Kidney epithelial cell (primary cell): ENCODE results near the gene PTGER3. TPM values are rescaled to one million over a fixed set of nuclear protein-coding genes. Genes with fewer than 3 reads are reported as not detected.
"Not testable (repeated sequence)": the region's sequence is repeated elsewhere in the genome, so short reads cannot be mapped to it uniquely, and the experiment has no call there.

ENCODE experiments used
- DNase-seq: peaks from one replicate; pipeline ENCODE4 v3.0.0-alpha.2; 2010; ENCODE audit warnings: low read depth
- H3K27me3 ChIP-seq: 2 replicates; pipeline ENCODE4 v1.6.0; 2011; ENCODE audit warnings: low read length; ENCODE audit not compliant: control insufficient read depth, insufficient read depth
- H3K36me3 ChIP-seq: 2 replicates; pipeline ENCODE4 v1.5.1; 2011; ENCODE audit warnings: low read length; ENCODE audit not compliant: control insufficient read depth, insufficient read depth
- H3K4me3 ChIP-seq: 2 replicates; pipeline ENCODE4 v1.5.1; 2011; ENCODE audit warnings: low read depth, mild to moderate bottlenecking, control low read depth, low read length
- total RNA-seq: library from RNA; depleted of rRNA; stranded (reverse); fragments of >200 nt; gene quantifications from 2 replicates; pipeline ENCODE4 v1.2.3, GENCODE V29; 2015
- TF ChIP-seq, protein P1 (sequence below): IDR thresholded peaks from 2 replicates; pipeline ENCODE4 v1.5.1; 2011; ENCODE audit warnings: mild to moderate bottlenecking, moderate library complexity, low read length, control low read depth, inconsistent platforms; ENCODE audit not compliant: insufficient read depth, poor library complexity, severe bottlenecking

Gene PTGER3
- total RNA-seq, 1 donor from 2014 or later, result 0.29 TPM

DNA sequence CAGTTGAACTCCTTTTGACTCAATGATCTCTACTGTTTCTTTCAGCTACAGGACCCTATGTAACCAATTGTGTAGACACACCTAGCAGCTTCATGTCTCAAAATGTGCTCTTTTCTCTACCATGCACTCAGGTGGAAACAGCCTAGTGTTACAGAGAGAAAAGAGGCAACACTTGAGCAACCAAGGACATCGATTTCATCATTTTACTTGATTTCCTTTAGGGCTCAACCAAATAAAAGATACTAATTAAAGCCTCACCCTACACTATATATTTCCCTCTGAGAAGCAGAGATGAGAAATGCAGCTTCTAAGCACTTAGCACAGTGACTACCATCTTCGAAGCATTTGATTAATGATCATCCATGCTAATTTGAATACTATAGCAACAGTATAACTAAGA, 55.1 kb downstream of the PTGER3 start:
- TF ChIP-seq, protein P1, sequence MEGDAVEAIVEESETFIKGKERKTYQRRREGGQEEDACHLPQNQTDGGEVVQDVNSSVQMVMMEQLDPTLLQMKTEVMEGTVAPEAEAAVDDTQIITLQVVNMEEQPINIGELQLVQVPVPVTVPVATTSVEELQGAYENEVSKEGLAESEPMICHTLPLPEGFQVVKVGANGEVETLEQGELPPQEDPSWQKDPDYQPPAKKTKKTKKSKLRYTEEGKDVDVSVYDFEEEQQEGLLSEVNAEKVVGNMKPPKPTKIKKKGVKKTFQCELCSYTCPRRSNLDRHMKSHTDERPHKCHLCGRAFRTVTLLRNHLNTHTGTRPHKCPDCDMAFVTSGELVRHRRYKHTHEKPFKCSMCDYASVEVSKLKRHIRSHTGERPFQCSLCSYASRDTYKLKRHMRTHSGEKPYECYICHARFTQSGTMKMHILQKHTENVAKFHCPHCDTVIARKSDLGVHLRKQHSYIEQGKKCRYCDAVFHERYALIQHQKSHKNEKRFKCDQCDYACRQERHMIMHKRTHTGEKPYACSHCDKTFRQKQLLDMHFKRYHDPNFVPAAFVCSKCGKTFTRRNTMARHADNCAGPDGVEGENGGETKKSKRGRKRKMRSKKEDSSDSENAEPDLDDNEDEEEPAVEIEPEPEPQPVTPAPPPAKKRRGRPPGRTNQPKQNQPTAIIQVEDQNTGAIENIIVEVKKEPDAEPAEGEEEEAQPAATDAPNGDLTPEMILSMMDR, result no peak

DNA sequence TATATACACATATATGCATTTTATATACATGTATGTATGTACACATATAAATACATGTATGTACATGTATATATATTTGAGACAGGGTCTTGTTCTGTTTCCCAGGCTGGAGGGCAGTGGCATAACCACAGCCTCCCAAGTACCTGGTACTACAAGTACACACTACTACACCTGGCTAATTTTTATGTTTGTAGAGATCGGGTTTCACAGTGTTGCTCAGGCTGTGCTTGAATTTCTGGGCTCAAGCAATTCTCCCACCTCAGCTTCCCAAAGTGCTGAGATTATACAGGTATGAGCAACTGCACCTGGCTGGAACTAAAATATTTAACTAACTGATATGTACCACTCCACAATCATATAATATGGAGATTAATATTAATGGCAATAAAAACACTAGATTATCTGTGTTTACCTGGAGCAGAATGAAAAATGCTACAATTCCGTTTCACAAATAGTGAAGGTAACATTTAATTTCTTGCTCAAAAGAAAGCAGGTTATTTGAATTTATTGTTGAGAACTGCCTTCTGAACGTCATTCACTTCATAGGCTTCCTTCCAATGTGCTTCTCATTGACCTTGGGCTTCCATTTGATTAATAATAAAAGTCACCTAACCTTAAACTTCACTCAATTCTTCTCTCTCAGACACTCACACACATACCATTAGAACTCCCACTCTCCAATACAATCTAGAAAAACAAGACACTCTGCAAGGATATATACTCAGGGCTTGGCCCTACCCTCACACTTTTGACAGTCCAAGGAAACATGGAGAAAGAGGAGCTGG, 57.0 kb downstream of the PTGER3 start:
- TF ChIP-seq, protein P1, result no peak
- Histone ChIP-seq H3K27me3 (no peaks in the 10 kb centered on the region), H3K4me3 (no peak overlapping the region), H3K36me3 (no peaks in the 10 kb centered on the region)
- no peak for DNase-seq

More for the DNA sequence above, 55.1 kb downstream of the PTGER3 start:
- H3K36me3 ChIP-seq, result no peaks in the 10 kb centered on the region
- no peak for DNase-seq
- no peak overlapping the region for H3K4me3 ChIP-seq
- no peaks in the 10 kb centered on the region for H3K27me3 ChIP-seq

DNA sequence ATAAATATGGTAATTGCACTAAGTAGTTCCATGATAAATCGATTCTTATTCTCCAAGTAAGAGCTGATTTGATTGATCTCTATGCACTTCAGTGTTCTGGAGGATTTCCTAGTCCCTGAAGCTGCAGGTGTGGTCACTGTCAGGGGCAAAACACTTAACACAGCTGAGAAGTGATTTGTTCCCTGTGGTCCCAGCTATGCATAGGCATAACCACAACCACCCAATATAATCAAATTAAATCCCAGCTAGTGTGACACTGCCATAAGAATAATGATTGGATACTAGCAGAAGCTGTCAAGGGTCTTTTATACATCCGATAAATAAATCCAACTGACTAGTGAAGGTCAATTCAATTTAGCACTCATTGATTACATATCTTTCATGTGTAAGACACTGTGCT, 60.1 kb downstream of the PTGER3 start:
- TF ChIP-seq, protein P1, result no peak
- no peaks in the 10 kb centered on the region for H3K36me3 ChIP-seq
- DNase-seq, result no peak
- H3K4me3 ChIP-seq, result no peak overlapping the region
- H3K27me3 ChIP-seq, result no peaks in the 10 kb centered on the region

DNA sequence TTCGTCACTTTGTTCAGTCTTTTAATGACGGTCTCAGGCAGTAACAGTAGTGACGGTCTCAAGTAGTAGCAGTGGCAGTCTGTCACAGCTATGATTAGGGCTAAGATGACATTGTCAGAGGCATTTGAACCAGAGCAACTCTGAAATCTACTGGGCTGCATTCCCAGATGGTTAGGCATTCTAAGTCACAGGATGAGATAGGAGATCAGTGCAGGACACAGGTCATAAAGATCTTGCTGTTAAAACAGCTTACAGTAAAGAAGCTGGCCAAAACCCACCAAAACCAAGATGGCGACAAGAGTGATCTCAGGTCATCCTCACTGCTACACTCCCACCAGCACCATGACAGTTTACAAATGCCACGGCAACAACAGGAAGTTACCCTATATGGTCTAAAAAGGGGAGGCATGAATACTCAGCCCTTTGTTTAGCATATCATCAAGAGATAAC, 61.8 kb downstream of the PTGER3 start:
- not testable (repeated sequence) for H3K36me3 ChIP-seq, DNase-seq, H3K27me3 ChIP-seq, H3K4me3 ChIP-seq

- H3K36me3 ChIP-seq, DNase-seq, H3K4me3 ChIP-seq, H3K27me3 ChIP-seq: not testable (repeated sequence)
These were observed 62.3 kb downstream of the PTGER3 start for GRCh38 chr1:70985278-70985677.

- TF ChIP-seq, protein P1, result no peak
- no peaks in the 10 kb centered on the region for H3K27me3 ChIP-seq
- no peak for DNase-seq
- H3K36me3 ChIP-seq, result no peaks in the 10 kb centered on the region
- no peak overlapping the region for H3K4me3 ChIP-seq
These were observed 67.3 kb downstream of the PTGER3 start for GRCh38 chr1:70980361-70980760.

DNA sequence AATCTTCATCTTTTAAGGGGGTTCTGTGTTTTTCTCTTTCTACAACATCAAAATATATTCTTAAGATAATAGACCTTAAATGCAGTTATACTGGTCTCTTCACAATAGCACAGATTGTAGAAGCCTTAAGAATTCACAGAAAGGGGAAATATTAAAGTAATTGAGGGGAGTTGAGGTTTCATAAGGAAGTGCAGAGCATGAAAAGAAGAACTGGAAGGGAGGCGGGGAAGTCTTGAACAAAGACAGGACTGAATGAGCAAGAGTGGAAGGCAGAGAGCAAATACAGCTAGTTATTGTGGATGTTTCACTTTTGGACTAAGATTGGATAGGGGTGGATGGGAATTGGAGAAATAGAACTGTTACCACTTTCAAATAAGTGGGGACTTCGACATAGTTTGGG, 67.7 kb downstream of the PTGER3 start:
- no peaks in the 10 kb centered on the region for H3K36me3 ChIP-seq
- H3K4me3 ChIP-seq, result no peak overlapping the region
- H3K27me3 ChIP-seq, result no peaks in the 10 kb centered on the region
- no peak for DNase-seq
- TF ChIP-seq, protein P1, result no peak
